HepG2 (cell line): ENCODE results near the gene NCOA5. TPM values are rescaled to one million over a fixed set of nuclear protein-coding genes. Genes with fewer than 3 reads are reported as not detected.

ENCODE experiments used
- ATAC-seq: fragments of 200-7000 bp; cut with Tn5 transposase; 3 replicates; pipeline ENCODE4 v1.9.1; 2020; ENCODE audit warnings: mild to moderate bottlenecking, moderate library complexity
- BruUV-seq: library from RNA; stranded (reverse); fragments of 400-500 nt; replicated peaks from 2 replicates; lab custom pipeline; 2021; lab: Mats Ljungman, UMichigan
- CTCF ChIA-PET: fragments of 300-600 bp; formaldehyde crosslinking; extraction: SDS; loops from one replicate; lab custom pipeline; 2021; ENCODE audit warnings: low total read pairs, inconsistent platforms, low intra/inter-chr PET ratio; lab: Yijun Ruan, JAX
- POLR2A ChIA-PET: fragments of 350-600 bp; sonication (Branson Sonifier 250); formaldehyde crosslinking; loops from one replicate; lab custom pipeline; 2020; ENCODE audit warnings: antibody characterized with exemption, inconsistent platforms; lab: Yijun Ruan, JAX
- DNase-seq: peaks from one replicate; pipeline ENCODE4 v3.0.0-alpha.2; 2015; ENCODE audit warnings: low spot score
- FAIRE-seq: peaks from 3 replicates; lab custom pipeline; 2011; peaks lifted over from hg19 to GRCh38; lab: Jason Lieb, UNC
- H2AFZ ChIP-seq: one replicate; pipeline ENCODE4 v1.6.1; 2011; ENCODE audit warnings: low read length, inconsistent platforms
- H3K27ac ChIP-seq: fragments of 300-600 bp; 3 replicates; pipeline ENCODE4 v1.8.0; 2011; ENCODE audit warnings: mixed run types, mild to moderate bottlenecking, mixed read lengths, low read length, inconsistent platforms; ENCODE audit not compliant: insufficient read depth; ENCODE audit errors: extremely low read length
- H3K27me3 ChIP-seq, 2 experiments: fragments of 200-600 bp in 1 of 2; 2 replicates in 1 of 2; 3 replicates in 1 of 2; pipeline versions ENCODE4 v1.6.0 to v1.8.0; 2011; ENCODE audit warnings: low read length in 2 of 2, mild to moderate bottlenecking in 2 of 2, moderate library complexity in 2 of 2, inconsistent platforms in 1 of 2; ENCODE audit not compliant: insufficient read depth in 2 of 2, control insufficient read depth in 1 of 2
- H3K36me3 ChIP-seq, 2 experiments: fragments of 200-600 bp in 1 of 2; replicated peaks in 1 of 2; 2 replicates in 1 of 2; 3 replicates in 1 of 2; pipeline versions ENCODE4 v1.5.1 to v1.8.0; 2011; ENCODE audit warnings: low read length in 2 of 2, inconsistent platforms in 1 of 2; ENCODE audit not compliant: insufficient read depth in 2 of 2, control insufficient read depth in 1 of 2
- H3K4me1 ChIP-seq: 2 replicates; pipeline ENCODE4 v1.5.1; 2012; ENCODE audit warnings: low read length, inconsistent platforms; ENCODE audit not compliant: insufficient read depth
- H3K4me2 ChIP-seq: 2 replicates; pipeline ENCODE4 v1.6.0; 2011; ENCODE audit warnings: low read depth, low read length, inconsistent platforms
- H3K4me3 ChIP-seq, 3 experiments: fragments of 200-600 bp in 1 of 3; sonication (generic), shearing (Covaris generic) in 1 of 3; replicated peaks in 1 of 3; 2 replicates each; pipeline ENCODE4 v1.5.1; 2011 to 2016; ENCODE audit warnings: low read length in 3 of 3, inconsistent platforms in 2 of 3, low read depth in 2 of 3, mild to moderate bottlenecking in 2 of 3, control low read depth in 1 of 3, mixed read lengths in 1 of 3; ENCODE audit not compliant: insufficient read depth in 1 of 3
- H3K79me2 ChIP-seq: one replicate; pipeline ENCODE4 v1.6.1; 2011; ENCODE audit warnings: low read length, inconsistent platforms; ENCODE audit not compliant: insufficient read depth
- H3K9ac ChIP-seq: 2 replicates; pipeline ENCODE4 v1.6.0; 2011; ENCODE audit warnings: mild to moderate bottlenecking, low read depth, low read length, inconsistent platforms; ENCODE audit not compliant: insufficient read depth
- H3K9me3 ChIP-seq: 2 replicates; pipeline ENCODE4 v1.5.1; 2012; ENCODE audit warnings: mild to moderate bottlenecking, low read length
- H4K20me1 ChIP-seq: 2 replicates; pipeline ENCODE4 v1.6.0; 2011; ENCODE audit warnings: inconsistent platforms, mild to moderate bottlenecking, low read length, moderate library complexity; ENCODE audit not compliant: insufficient read depth
- ARHGAP35 ChIP-seq: sonication (generic); formaldehyde crosslinking; IDR thresholded peaks from 2 replicates; pipeline ENCODE4 v1.9.0; 2022; ENCODE audit warnings: mild to moderate bottlenecking, inconsistent platforms, moderate library complexity, missing genetic modification reagents, borderline replicate concordance
- CBX1 ChIP-seq: IDR thresholded peaks from one replicate; pipeline ENCODE4 v1.6.1; 2016; ENCODE audit warnings: antibody characterized with exemption, low read depth
- FOXK2 ChIP-seq: fragments of 450-650 bp; IDR thresholded peaks from 2 replicates; pipeline ENCODE4 v1.6.1; 2016
- FOXP1 ChIP-seq, 2 experiments: fragments of 450-650 bp in 1 of 2; IDR thresholded peaks; 2 replicates each; pipeline ENCODE4 v1.6.1; 2017 to 2018; ENCODE audit warnings: antibody characterized with exemption in 1 of 2
- IKZF4 ChIP-seq: sonication (generic); formaldehyde crosslinking; IDR thresholded peaks from 2 replicates; pipeline ENCODE4 v1.5.1; 2020; ENCODE audit warnings: borderline replicate concordance, mild to moderate bottlenecking, low read depth, missing genetic modification reagents; ENCODE audit errors: not compliant biosample characterization
- ISL2 ChIP-seq: sonication (generic); formaldehyde crosslinking; IDR thresholded peaks from 2 replicates; pipeline ENCODE4 v1.5.0; 2020; ENCODE audit warnings: missing genetic modification reagents
- KMT2A ChIP-seq: sonication (generic); formaldehyde crosslinking; IDR thresholded peaks from 2 replicates; pipeline ENCODE4 v1.4.0; 2020; ENCODE audit warnings: missing genetic modification reagents
- KMT2B ChIP-seq: IDR thresholded peaks from 2 replicates; pipeline ENCODE4 v1.6.1; 2016; ENCODE audit warnings: missing genetic modification reagents, missing compliant biosample characterization
- MAF1 ChIP-seq: sonication (generic); formaldehyde crosslinking; IDR thresholded peaks from 2 replicates; pipeline ENCODE4 v1.5.0; 2020; ENCODE audit warnings: missing genetic modification reagents, borderline replicate concordance
- MIXL1 ChIP-seq: IDR thresholded peaks from 2 replicates; pipeline ENCODE4 v1.6.1; 2016
- TBP ChIP-seq: sonication (generic); formaldehyde crosslinking; IDR thresholded peaks from 2 replicates; pipeline ENCODE4 v1.5.0; 2020; ENCODE audit warnings: missing genetic modification reagents
- TP53 ChIP-seq: sonication (generic); formaldehyde crosslinking; conservative IDR thresholded peaks from 2 replicates; pipeline ENCODE4 v1.4.0; 2020; ENCODE audit warnings: missing genetic modification reagents
- U2AF1 ChIP-seq: fragments of 200-400 bp; formaldehyde crosslinking; optimal IDR thresholded peaks from 2 replicates; pipeline ENCODE3; 2017; ENCODE audit warnings: mild to moderate bottlenecking, low read depth, low read length
- ZBTB8A ChIP-seq: sonication (generic); formaldehyde crosslinking; IDR thresholded peaks from 2 replicates; pipeline ENCODE4 v1.4.0; 2020; ENCODE audit warnings: mild to moderate bottlenecking, low read depth, missing genetic modification reagents, borderline replicate concordance
- ZNF101 ChIP-seq: sonication (generic); formaldehyde crosslinking; IDR thresholded peaks from 2 replicates; pipeline ENCODE4 v1.4.0; 2020; ENCODE audit warnings: mild to moderate bottlenecking, low read depth, missing genetic modification reagents, borderline replicate concordance
- ZNF530 ChIP-seq: sonication (generic); formaldehyde crosslinking; IDR thresholded peaks from 2 replicates; pipeline ENCODE4 v1.5.0; 2020; ENCODE audit warnings: low read depth, mild to moderate bottlenecking, missing genetic modification reagents
- ZNF780A ChIP-seq: sonication (generic); formaldehyde crosslinking; IDR thresholded peaks from 2 replicates; pipeline ENCODE4 v1.8.0; 2022; ENCODE audit warnings: mild to moderate bottlenecking, missing genetic modification reagents, moderate library complexity
- ZSCAN9 ChIP-seq: IDR thresholded peaks from 2 replicates; pipeline ENCODE4 v1.6.1; 2016; ENCODE audit warnings: borderline replicate concordance
- WGBS: methylation state at CpG from one replicate; pipeline ENCODE4 v1.1.6; 2017; ENCODE audit warnings: low lambda C conversion rate; 5-methylcytosine and 5-hydroxymethylcytosine counted together
- in situ Hi-C: cut with HindIII; loops from 2 replicates; pipeline ENCODE4 v1.10.0; 2017; ENCODE audit warnings: low pct_unique_long_range_greater_than_20kb; ENCODE audit not compliant: extremely low pct_ligation_motif_present
- intact Hi-C: fragments of 100-400 bp; cut with micrococcal nuclease; formaldehyde crosslinking; loops from one replicate; pipeline ENCODE4 v1.10.0; 2022; ENCODE audit not compliant: unreplicated experiment
- polyA plus RNA-seq, 8 experiments: library from polyadenylated mRNA; depleted of rRNA in 3 of 8; stranded (reverse) in 7 of 8; unstranded in 1 of 8; fragments of >200 nt; fragmentation: Illumina TruSeq in 4 of 8; extraction: Trizol in 4 of 8; gene quantifications; 2 replicates each; pipeline versions ENCODE4 v1.2.1 to v1.2.3, GENCODE V29; 2011 to 2016; ENCODE audit warnings: low read depth in 4 of 8, missing spikeins in 1 of 8, mixed read lengths in 1 of 8; ENCODE audit not compliant: insufficient read depth in 1 of 8
- total RNA-seq, 5 experiments: library from RNA; depleted of rRNA; stranded (reverse); fragments of >200 nt; fragmentation: Illumina TruSeq; extraction: Trizol; gene quantifications; 2 replicates each; pipeline ENCODE4 v1.2.3, GENCODE V29; 2016; ENCODE audit warnings: low read depth in 1 of 5
- TF ChIP-seq, protein P1 (sequence below): sonication (generic); formaldehyde crosslinking; IDR thresholded peaks from 2 replicates; pipeline ENCODE4 v1.5.0; 2020; ENCODE audit warnings: missing genetic modification reagents
- TF ChIP-seq, protein P2 (sequence below): IDR thresholded peaks from 2 replicates; pipeline ENCODE4 v1.6.1; 2016

The NCOA5 gene
- total and polyA plus RNA-seq, 2 of the 13 experiments (the other 11 are each of a cell fraction or from before 2014, with no cell fraction given): 16.5 to 28.4 TPM

GRCh38 chr20:46133886-46134654 lies 44.3 kb upstream of the NCOA5 start:
- Histone ChIP-seq H3K36me3 (no peaks in the 10 kb centered on the region), H3K4me3 (no peak overlapping the region), H3K4me1 (no peaks in the 10 kb centered on the region), H3K79me2 (no peaks in the 10 kb centered on the region), H2AFZ (no peak overlapping the region), H3K9ac (no peak overlapping the region), H3K27me3 (peaks cover 19 to 80% of the 10 kb centered on the region in 2 experiments), H3K27ac (no peak overlapping the region), H4K20me1 (no peaks in the 10 kb centered on the region), H3K9me3 (no peaks in the 10 kb centered on the region), H3K4me2 (no peak overlapping the region)
- BruUV-seq: no TSS peak
- no peak for DNase-seq
- intact Hi-C loops (no loop called here), in situ Hi-C loops (no loop called here)
- WGBS: 13% methylated on average over 11 of the region's 11 CpGs
- ATAC-seq: no peak
- no peak for FAIRE-seq
- CTCF ChIA-PET: interaction anchor here (1.2 kb wide), 1 partner anchor 17 kb away, joined by 4 read pairs; no protein-coding TSS in a partner anchor
- POLR2A ChIA-PET: interaction anchor here (0.6 kb wide), 1 partner anchor 213 kb away, joined by 3 read pairs; no protein-coding TSS in a partner anchor
- TF ChIP-seq MAF1 (no peak), U2AF1 (no peak), FOXK2 (no peak), ZBTB8A (CRISPR knock-in tag) (no peak), ARHGAP35 (CRISPR knock-in tag) (no peak), ISL2 (CRISPR knock-in tag) (no peak), ZNF780A (CRISPR knock-in tag) (no peak), CBX1 (no peak), KMT2A (CRISPR knock-in tag) (no peak), TBP (CRISPR knock-in tag) (no peak), ZNF101 (CRISPR knock-in tag) (no peak), TP53 (CRISPR knock-in tag) (no peak), ZNF530 (no peak), FOXP1 (IDR thresholded peaks at IDR 0.05) (no peak), FOXP1 (CRISPR knock-in tag; IDR thresholded peaks at IDR 0.05) (no peak), ZSCAN9 (CRISPR knock-in tag) (no peak), KMT2B (CRISPR knock-in tag) (no peak), MIXL1 (CRISPR knock-in tag) (no peak), IKZF4 (no peak)
- TF ChIP-seq, protein P1, sequence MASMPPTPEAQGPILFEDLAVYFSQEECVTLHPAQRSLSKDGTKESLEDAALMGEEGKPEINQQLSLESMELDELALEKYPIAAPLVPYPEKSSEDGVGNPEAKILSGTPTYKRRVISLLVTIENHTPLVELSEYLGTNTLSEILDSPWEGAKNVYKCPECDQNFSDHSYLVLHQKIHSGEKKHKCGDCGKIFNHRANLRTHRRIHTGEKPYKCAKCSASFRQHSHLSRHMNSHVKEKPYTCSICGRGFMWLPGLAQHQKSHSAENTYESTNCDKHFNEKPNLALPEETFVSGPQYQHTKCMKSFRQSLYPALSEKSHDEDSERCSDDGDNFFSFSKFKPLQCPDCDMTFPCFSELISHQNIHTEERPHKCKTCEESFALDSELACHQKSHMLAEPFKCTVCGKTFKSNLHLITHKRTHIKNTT (CRISPR knock-in tag): no peak
- TF ChIP-seq, protein P2, sequence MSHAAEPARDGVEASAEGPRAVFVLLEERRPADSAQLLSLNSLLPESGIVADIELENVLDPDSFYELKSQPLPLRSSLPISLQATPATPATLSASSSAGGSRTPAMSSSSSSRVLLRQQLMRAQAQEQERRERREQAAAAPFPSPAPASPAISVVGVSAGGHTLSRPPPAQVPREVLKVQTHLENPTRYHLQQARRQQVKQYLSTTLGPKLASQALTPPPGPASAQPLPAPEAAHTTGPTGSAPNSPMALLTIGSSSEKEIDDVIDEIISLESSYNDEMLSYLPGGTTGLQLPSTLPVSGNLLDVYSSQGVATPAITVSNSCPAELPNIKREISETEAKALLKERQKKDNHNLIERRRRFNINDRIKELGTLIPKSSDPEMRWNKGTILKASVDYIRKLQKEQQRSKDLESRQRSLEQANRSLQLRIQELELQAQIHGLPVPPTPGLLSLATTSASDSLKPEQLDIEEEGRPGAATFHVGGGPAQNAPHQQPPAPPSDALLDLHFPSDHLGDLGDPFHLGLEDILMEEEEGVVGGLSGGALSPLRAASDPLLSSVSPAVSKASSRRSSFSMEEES (CRISPR knock-in tag): no peak
